Cardiac fibroblast (primary cell): ENCODE measurements around the gene FES.

Experiments used
- DNase-seq, 2 donors: peaks; one replicate each; pipeline versions ENCODE4 v3.0.0 to v3.0.0-alpha.2; 2010; ENCODE audit warnings: low read depth in 2 of 2
- H3K4me3 ChIP-seq, 2 donors: replicated peaks in 1 of 2; 1 replicate in 1 of 2; 2 replicates in 1 of 2; pipeline ENCODE4 v1.5.1; 2011; ENCODE audit warnings: low read depth in 2 of 2, low read length in 2 of 2, mild to moderate bottlenecking in 2 of 2, moderate library complexity in 1 of 2
- TF ChIP-seq, protein P1 (sequence below): IDR thresholded peaks from one replicate; pipeline ENCODE4 v1.5.1; 2011; ENCODE audit warnings: low read depth, mild to moderate bottlenecking, low read length, inconsistent platforms

Gene FES

DNA sequence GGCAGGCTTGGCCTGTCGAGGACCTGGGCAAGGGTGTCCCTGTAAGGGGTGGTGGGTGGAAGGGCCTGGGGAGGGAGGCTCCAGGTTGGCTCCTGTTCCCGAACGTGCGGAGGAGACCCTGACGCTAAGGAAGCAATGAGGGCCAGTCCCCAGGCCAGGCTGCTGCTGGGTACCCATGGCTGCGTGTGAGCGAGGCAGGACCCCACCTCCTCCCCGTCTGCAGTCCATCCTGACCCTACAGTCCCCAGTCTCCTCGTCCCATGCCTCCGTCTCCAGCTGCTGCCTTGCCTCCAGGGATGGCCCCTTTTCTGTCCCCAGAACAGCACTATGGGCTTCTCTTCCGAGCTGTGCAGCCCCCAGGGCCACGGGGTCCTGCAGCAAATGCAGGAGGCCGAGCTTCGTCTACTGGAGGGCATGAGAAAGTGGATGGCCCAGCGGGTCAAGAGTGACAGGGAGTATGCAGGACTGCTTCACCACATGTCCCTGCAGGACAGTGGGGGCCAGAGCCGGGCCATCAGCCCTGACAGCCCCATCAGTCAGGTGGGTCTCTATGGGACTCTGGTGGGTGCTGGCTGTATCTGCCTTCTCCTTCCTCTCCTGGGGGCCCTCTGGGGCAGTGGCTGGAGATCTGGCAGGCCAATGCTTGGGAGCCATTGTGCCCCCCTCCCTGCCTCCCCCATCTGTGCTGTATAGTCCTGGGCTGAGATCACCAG lies 571 bp downstream of the FES start:
- H3K4me3 ChIP-seq = peak overlapping the region; percentile 51 to 53
- no peak for DNase-seq
- TF ChIP-seq, protein P1, sequence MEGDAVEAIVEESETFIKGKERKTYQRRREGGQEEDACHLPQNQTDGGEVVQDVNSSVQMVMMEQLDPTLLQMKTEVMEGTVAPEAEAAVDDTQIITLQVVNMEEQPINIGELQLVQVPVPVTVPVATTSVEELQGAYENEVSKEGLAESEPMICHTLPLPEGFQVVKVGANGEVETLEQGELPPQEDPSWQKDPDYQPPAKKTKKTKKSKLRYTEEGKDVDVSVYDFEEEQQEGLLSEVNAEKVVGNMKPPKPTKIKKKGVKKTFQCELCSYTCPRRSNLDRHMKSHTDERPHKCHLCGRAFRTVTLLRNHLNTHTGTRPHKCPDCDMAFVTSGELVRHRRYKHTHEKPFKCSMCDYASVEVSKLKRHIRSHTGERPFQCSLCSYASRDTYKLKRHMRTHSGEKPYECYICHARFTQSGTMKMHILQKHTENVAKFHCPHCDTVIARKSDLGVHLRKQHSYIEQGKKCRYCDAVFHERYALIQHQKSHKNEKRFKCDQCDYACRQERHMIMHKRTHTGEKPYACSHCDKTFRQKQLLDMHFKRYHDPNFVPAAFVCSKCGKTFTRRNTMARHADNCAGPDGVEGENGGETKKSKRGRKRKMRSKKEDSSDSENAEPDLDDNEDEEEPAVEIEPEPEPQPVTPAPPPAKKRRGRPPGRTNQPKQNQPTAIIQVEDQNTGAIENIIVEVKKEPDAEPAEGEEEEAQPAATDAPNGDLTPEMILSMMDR = no peak

DNA sequence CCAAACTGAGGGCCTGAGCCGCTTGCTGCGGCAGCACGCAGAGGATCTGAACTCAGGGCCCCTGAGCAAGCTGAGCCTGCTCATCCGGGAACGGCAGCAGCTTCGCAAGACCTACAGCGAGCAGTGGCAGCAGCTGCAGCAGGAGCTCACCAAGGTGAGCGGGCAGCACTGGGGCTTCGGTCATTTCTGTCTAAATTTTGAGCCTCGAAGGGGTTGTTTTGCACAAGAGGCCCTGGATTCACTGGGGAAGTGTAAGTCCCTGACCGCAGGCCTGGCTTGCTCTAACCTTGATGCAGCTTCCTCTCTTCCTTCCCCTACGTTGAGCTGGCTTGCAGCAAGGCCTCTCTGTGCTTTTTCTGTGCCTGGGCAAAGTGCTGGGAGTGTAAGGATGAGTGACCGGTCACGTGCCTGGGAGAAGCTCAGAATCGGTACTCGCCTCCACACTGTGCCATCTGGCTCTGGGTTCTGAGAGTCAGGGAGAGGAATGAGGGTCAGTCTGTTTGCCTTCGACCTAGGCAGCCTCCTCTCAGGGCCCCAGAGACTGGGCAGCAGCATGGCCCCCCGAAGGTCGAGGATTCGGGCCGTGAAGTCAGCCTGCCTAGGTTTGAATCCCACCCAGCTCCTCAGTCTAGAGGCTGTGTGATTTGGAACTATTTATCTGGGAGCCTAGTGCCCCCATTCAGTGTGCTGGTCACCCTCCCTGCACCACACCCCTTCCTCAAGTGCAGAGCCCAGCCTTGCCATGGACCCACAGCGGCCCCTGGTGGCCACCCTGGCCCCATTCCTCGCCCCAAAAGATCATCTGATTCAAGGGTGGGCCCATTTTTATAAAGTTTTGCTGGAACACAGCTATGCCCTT lies 1.4 kb downstream of the FES start:
- TF ChIP-seq, protein P1 = peak; percentile 97
- H3K4me3 ChIP-seq = peak overlapping the region; percentile 30 to 51

DNA sequence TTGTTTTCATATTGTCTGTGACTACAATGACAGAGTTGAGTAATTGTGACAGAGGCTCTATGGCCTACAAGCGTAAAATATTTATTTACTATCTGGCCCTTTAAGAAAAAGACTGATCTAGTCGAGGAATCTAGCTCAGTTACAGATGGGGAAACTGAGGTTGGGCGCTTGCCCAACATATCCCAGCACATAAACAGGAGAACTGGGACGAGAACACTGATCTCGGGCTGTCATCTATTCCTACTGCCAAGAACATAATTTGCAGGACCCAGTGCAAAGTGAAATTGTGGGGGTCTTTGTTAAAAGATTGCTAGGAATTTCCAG lies 1.9 kb downstream of the FES start:
- TF ChIP-seq, protein P1 = no peak
- no peak for DNase-seq
- H3K4me3 ChIP-seq = no peak overlapping the region

More for the DNA sequence above, 1.4 kb downstream of the FES start:
- peak; percentile 71 to 77 for DNase-seq

DNA sequence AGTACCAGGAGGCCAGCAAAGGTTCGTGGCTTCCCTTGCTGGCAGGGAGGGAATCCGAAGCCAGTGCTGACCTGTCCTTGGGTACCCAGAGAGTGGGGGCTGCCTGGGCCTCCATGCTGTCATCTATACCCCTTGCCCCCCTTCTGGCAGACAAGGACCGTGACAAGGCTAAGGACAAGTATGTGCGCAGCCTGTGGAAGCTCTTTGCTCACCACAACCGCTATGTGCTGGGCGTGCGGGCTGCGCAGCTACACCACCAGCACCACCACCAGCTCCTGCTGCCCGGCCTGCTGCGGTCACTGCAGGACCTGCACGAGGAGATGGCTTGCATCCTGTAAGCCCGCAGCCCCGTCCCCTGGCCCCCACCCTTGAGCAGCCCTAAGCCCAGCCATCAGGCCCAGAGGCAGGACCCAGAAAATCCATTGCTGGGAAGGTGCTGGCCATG lies 2.8 kb downstream of the FES start:
- no peak for DNase-seq

DNA sequence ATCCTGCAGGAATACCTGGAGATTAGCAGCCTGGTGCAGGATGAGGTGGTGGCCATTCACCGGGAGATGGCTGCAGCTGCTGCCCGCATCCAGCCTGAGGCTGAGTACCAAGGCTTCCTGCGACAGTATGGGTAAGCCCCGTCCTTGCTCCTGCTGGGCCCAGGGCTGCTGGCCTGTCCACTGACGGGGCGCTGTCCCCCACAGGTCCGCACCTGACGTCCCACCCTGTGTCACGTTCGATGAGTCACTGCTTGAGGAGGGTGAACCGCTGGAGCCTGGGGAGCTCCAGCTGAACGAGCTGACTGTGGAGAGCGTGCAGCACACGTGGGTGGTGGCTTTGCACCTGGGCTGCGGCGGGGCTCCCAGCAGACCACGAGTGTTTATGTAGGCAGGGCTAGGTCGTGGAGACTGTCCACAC lies 5.0 kb downstream of the FES start:
- no peak overlapping the region for H3K4me3 ChIP-seq
- TF ChIP-seq, protein P1 = no peak
- DNase-seq = no peak

More for the DNA sequence above, 2.8 kb downstream of the FES start:
- H3K4me3 ChIP-seq = no peak overlapping the region
- TF ChIP-seq, protein P1 = no peak

DNA sequence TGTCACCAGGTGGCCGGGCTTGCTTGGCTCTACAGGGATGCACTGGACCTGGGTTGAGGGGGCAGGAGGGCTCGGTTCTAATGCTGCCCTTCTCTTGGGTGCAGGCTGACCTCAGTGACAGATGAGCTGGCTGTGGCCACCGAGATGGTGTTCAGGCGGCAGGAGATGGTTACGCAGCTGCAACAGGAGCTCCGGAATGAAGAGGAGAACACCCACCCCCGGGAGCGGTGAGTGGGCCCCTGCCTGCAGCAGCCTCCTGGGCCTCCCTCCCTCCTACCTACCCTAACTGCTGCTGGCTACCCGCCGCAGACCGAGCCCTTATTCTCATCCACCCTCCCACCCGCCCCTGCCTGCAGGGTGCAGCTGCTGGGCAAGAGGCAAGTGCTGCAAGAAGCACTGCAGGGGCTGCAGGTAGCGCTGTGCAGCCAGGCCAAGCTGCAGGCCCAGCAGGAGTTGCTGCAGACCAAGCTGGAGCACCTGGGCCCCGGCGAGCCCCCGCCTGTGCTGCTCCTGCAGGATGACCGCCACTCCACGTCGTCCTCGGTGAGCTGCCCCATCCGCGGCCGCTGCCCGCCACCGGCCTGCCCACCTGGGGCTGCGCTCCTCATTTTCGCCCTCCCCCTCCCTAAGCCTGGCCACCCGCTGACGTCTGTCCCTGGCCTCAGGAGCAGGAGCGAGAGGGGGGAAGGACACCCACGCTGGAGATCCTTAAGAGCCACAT lies 5.6 kb downstream of the FES start:
- DNase-seq = no peak
- TF ChIP-seq, protein P1 = no peak
- H3K4me3 ChIP-seq = no peak overlapping the region
